HCT116 (cell line): Measurements from ENCODE around the gene NCR3LG1. TPM values are rescaled to one million over a fixed set of nuclear protein-coding genes. Genes with fewer than 3 reads are reported as not detected.

Experiments
- ATAC-seq: fragments of 200-7000 bp; cut with Tn5 transposase; 2 replicates; pipeline ENCODE4 v1.9.1; 2020; ENCODE audit warnings: mild to moderate bottlenecking, moderate library complexity
- BruUV-seq: library from RNA; stranded (reverse); fragments of 400-500 nt; replicated peaks from 2 replicates; lab custom pipeline; 2021; lab: Mats Ljungman, UMichigan
- CTCF ChIA-PET: fragments of 300-600 bp; sonication (Branson Sonifier 250); formaldehyde crosslinking; loops from one replicate; lab custom pipeline; 2021; ENCODE audit warnings: antibody characterized with exemption; lab: Charles Lee
- POLR2A ChIA-PET: fragments of 300-600, 350-600 bp; sonication (Branson Sonifier 250); formaldehyde crosslinking; loops from one replicate; lab custom pipeline; 2021; ENCODE audit warnings: antibody characterized with exemption; lab: Charles Lee
- RAD21 ChIA-PET, 2 experiments: fragments of 300-600 bp; sonication (Branson Sonifier 250); formaldehyde crosslinking; loops; one replicate each; lab custom pipeline; 2023; ENCODE audit warnings: low total read pairs in 2 of 2; ENCODE audit not compliant: uncharacterized antibody in 2 of 2, unreplicated experiment in 2 of 2, low non-redundant PET in 1 of 2; lab: Charles Lee
- DNase-seq: peaks from one replicate; pipeline ENCODE4 v3.0.0-alpha.2; 2010; ENCODE audit warnings: low read depth, low spot score
- H2AFZ ChIP-seq: fragments of 200-600 bp; shearing (Covaris generic), sonication (generic); 2 replicates; pipeline ENCODE4 v1.6.1; 2017; ENCODE audit warnings: low read depth, mixed run types, mixed read lengths, antibody characterized with exemption, low read length; ENCODE audit not compliant: poor library complexity, severe bottlenecking
- H3K27ac ChIP-seq: 2 replicates; pipeline ENCODE4 v1.5.1; 2012; ENCODE audit warnings: low read depth, low read length
- H3K27me3 ChIP-seq: fragments of 200-600 bp; sonication (generic); 2 replicates; pipeline ENCODE4 v1.6.1; 2016; ENCODE audit warnings: mixed run types, low read length, mixed read lengths; ENCODE audit not compliant: insufficient read depth
- H3K36me3 ChIP-seq, 2 experiments: fragments of 200-500 bp in 1 of 2; fragments of 200-600 bp in 1 of 2; sonication (Bioruptor generic) in 1 of 2; sonication (generic) in 1 of 2; 2 replicates each; pipeline versions ENCODE4 v1.5.1 to v1.6.1; 2014 to 2016; ENCODE audit warnings: low read length in 2 of 2, inconsistent platforms in 1 of 2, mixed read lengths in 1 of 2, mixed run types in 1 of 2; ENCODE audit not compliant: insufficient read depth in 2 of 2, control insufficient read depth in 1 of 2
- H3K4me1 ChIP-seq, 2 experiments: fragments of 200-600 bp in 1 of 2; sonication (generic) in 1 of 2; 2 replicates each; pipeline versions ENCODE4 v1.5.1 to v1.6.1; 2012 to 2017; ENCODE audit warnings: low read length in 2 of 2, inconsistent platforms in 1 of 2, mild to moderate bottlenecking in 1 of 2, mixed read lengths in 1 of 2, mixed run types in 1 of 2, moderate library complexity in 1 of 2; ENCODE audit not compliant: insufficient read depth in 2 of 2, control insufficient read depth in 1 of 2
- H3K4me2 ChIP-seq: fragments of 200-600 bp; sonication (generic); 2 replicates; pipeline ENCODE4 v1.6.1; 2017; ENCODE audit warnings: mixed run types, low read length, mixed read lengths
- H3K4me3 ChIP-seq, 2 experiments: fragments of 200-600 bp in 1 of 2; sonication (generic) in 1 of 2; replicated peaks in 1 of 2; 2 replicates each; pipeline ENCODE4 v1.5.1; 2011 to 2016; ENCODE audit warnings: low read length in 2 of 2, control low read depth in 1 of 2, low read depth in 1 of 2, mild to moderate bottlenecking in 1 of 2, mixed read lengths in 1 of 2, mixed run types in 1 of 2
- H3K79me2 ChIP-seq: fragments of 200-600 bp; sonication (generic); 2 replicates; pipeline ENCODE4 v1.6.1; 2017; ENCODE audit warnings: mild to moderate bottlenecking, mixed run types, low read length, moderate library complexity, mixed read lengths; ENCODE audit not compliant: insufficient read depth
- H3K9ac ChIP-seq: fragments of 200-600 bp; sonication (generic); 2 replicates; pipeline ENCODE4 v1.6.1; 2016; ENCODE audit warnings: low read length, mixed read lengths
- H3K9me2 ChIP-seq: fragments of 200-600 bp; sonication (generic), shearing (Covaris generic); 2 replicates; pipeline ENCODE4 v1.6.1; 2017; ENCODE audit warnings: mixed run types, mild to moderate bottlenecking, moderate library complexity; ENCODE audit not compliant: insufficient read depth
- H3K9me3 ChIP-seq, 2 experiments: fragments of 200-500 bp in 1 of 2; fragments of 200-600 bp in 1 of 2; sonication (Bioruptor generic) in 1 of 2; sonication (generic) in 1 of 2; 2 replicates each; pipeline ENCODE4 v1.6.1; 2014 to 2017; ENCODE audit warnings: low read length in 2 of 2, mixed read lengths in 2 of 2, inconsistent platforms in 1 of 2, low read depth in 1 of 2, mild to moderate bottlenecking in 1 of 2, mixed run types in 1 of 2, moderate library complexity in 1 of 2; ENCODE audit not compliant: control insufficient read depth in 1 of 2, insufficient read depth in 1 of 2
- H4K20me1 ChIP-seq: fragments of 200-600 bp; sonication (generic), shearing (Covaris generic); 2 replicates; pipeline ENCODE4 v1.6.1; 2017; ENCODE audit warnings: mixed run types, mild to moderate bottlenecking, moderate library complexity; ENCODE audit not compliant: insufficient read depth
- CTCF ChIP-seq, 3 experiments: fragments of 200-600 bp in 1 of 3; sonication (generic) in 1 of 3; IDR thresholded peaks in 2 of 3; conservative IDR thresholded peaks in 1 of 3; 2 replicates each; pipeline ENCODE4 v1.5.1; 2012 to 2017; ENCODE audit warnings: low read depth in 2 of 3, low read length in 2 of 3, antibody characterized with exemption in 1 of 3, borderline replicate concordance in 1 of 3, control low read depth in 1 of 3, mild to moderate bottlenecking in 1 of 3, mixed read lengths in 1 of 3, mixed run types in 1 of 3, moderate library complexity in 1 of 3; ENCODE audit not compliant: insufficient read depth in 1 of 3
- ELF1 ChIP-seq: IDR thresholded peaks from 2 replicates; pipeline ENCODE4 v1.6.1; 2012; ENCODE audit warnings: low read depth, borderline replicate concordance
- EZH2 ChIP-seq: fragments of 200-600 bp; sonication (generic); IDR thresholded peaks from 2 replicates; pipeline ENCODE4 v1.6.1; 2017; ENCODE audit warnings: antibody characterized with exemption, mixed run types
- POLR2AphosphoS5 ChIP-seq: IDR thresholded peaks from 2 replicates; pipeline ENCODE4 v1.6.1; 2011; ENCODE audit warnings: mild to moderate bottlenecking, low read depth, low read length, moderate library complexity
- SP1 ChIP-seq: IDR thresholded peaks from 2 replicates; pipeline ENCODE4 v1.6.1; 2012; ENCODE audit warnings: low read depth
- TCF7L2 ChIP-seq: IDR thresholded peaks from 2 replicates; pipeline ENCODE4 v1.7.0; 2011; ENCODE audit warnings: borderline replicate concordance, inconsistent platforms; ENCODE audit not compliant: insufficient read depth, insufficient read length; ENCODE audit errors: extremely low read depth
- ZBTB33 ChIP-seq: IDR thresholded peaks from 2 replicates; pipeline ENCODE4 v1.6.1; 2011; ENCODE audit warnings: mild to moderate bottlenecking, low read length, moderate library complexity; ENCODE audit not compliant: insufficient replicate concordance; ENCODE audit errors: extremely low read depth
- intact Hi-C: fragments of 100-400 bp; cut with micrococcal nuclease; formaldehyde crosslinking; loops from 2 replicates; pipeline ENCODE4 v1.10.0; 2022
- total RNA-seq: library from RNA; stranded (reverse); gene quantifications from one replicate; pipeline ENCODE4 v1.2.1, GENCODE V29; 2021; ENCODE audit not compliant: unreplicated experiment

NCR3LG1 gene
- total RNA-seq, 1 experiment from 2014 or later, result 1.5 TPM

- Histone ChIP-seq H3K27me3 (no peaks in the 10 kb centered on the region), H4K20me1 (no peaks in the 10 kb centered on the region), H3K27ac (no peak overlapping the region), H3K4me3 (no peak overlapping the region), H2AFZ (no peak overlapping the region), H3K9me2 (no peaks in the 10 kb centered on the region), H3K4me1 (peaks cover 0 to 12% of the 10 kb centered on the region in 2 experiments; a peak in 3 of 4 replicates), H3K9me3 (no peaks in the 10 kb centered on the region), H3K79me2 (no peaks in the 10 kb centered on the region)
- CTCF ChIA-PET, result no interaction called here
- DNase-seq, result no peak
- RAD21 ChIA-PET, result interaction anchor here in 1 of 2 experiments (0.6 kb wide), 1 partner anchor 52 kb away, joined by 3 read pairs; no protein-coding TSS in a partner anchor
- intact Hi-C loops, result no loop called here
- POLR2A ChIA-PET, result no interaction called here
- no peak for ATAC-seq
- BruUV-seq, result no TSS peak
- TF ChIP-seq ZBTB33, result no peak
- TF ChIP-seq CTCF (IDR thresholded peaks at IDR 0.05 in 2 of 3, conservative IDR thresholded peaks at IDR 0.05 in 1 of 3; ENCODE audit: borderline replicate concordance in 1 of 3, insufficient read depth in 1 of 3, low read depth in 2 of 3, low read length in 2 of 3), result no peak
- no peak for TF ChIP-seq EZH2
- TF ChIP-seq ELF1, result no peak
- TF ChIP-seq SP1, result no peak
- TF ChIP-seq POLR2AphosphoS5, result no peak
- no peak for TF ChIP-seq TCF7L2
- TF ChIP-seq, all 23 proteins: peak for 0
- H3K4me2 ChIP-seq, result no peak overlapping the region
- H3K36me3 ChIP-seq, result no peaks in the 10 kb centered on the region
- no peak overlapping the region for H3K9ac ChIP-seq
Measured at GRCh38 chr11:17406818-17407149, 55.2 kb downstream of the NCR3LG1 start.
